Right lobe of liver (tissue), 6 donors: Measurements from ENCODE around the gene HCLS1. TPM values are rescaled to one million over a fixed set of nuclear protein-coding genes. Genes with fewer than 3 reads are reported as not detected.
"Not testable (repeated sequence)": the region's sequence is repeated elsewhere in the genome, so short reads cannot be mapped to it uniquely, and the experiment has no call there.

ENCODE experiments used
- ATAC-seq, 4 donors: fragments of 200-7000 bp; cut with Tn5 transposase; one replicate each; pipeline ENCODE4 v1.9.1; 2020; ENCODE audit warnings: mild to moderate bottlenecking in 4 of 4, moderate library complexity in 4 of 4
- DNase-seq, 3 donors: peaks; one replicate each; pipeline ENCODE4 v3.0.0-alpha.2; 2020
- H3K27ac ChIP-seq, 3 donors: fragments of 200-600 bp; one replicate each; pipeline ENCODE4 v1.8.0; 2022
- H3K27me3 ChIP-seq, 2 donors: fragments of 200-600 bp; one replicate each; pipeline ENCODE4 v1.8.0; 2022
- H3K36me3 ChIP-seq, 4 donors: fragments of 200-600 bp; sonication (generic) in 1 of 4; one replicate each; pipeline versions ENCODE4 v1.5.1 to v1.8.0; 2017 to 2022; ENCODE audit warnings: control low read depth in 1 of 4
- H3K4me1 ChIP-seq, 4 donors: fragments of 200-600 bp; sonication (generic) in 1 of 4; one replicate each; pipeline versions ENCODE4 v1.5.1 to v1.8.0; 2017 to 2022; ENCODE audit warnings: control low read depth in 1 of 4
- H3K4me3 ChIP-seq, 3 donors: fragments of 200-600 bp; one replicate each; pipeline ENCODE4 v1.8.0; 2022
- H3K9me3 ChIP-seq, 4 donors: fragments of 200-600 bp; sonication (generic) in 1 of 4; one replicate each; pipeline versions ENCODE4 v1.5.1 to v1.8.0; 2017 to 2022; ENCODE audit warnings: control low read depth in 1 of 4
- CTCF ChIP-seq, 4 donors: fragments of 200-600 bp in 3 of 4; fragments of 450-650 bp in 1 of 4; IDR thresholded peaks; one replicate each; pipeline versions ENCODE4 v1.5.1 to v1.8.0; 2016 to 2022; ENCODE audit warnings: antibody characterized with exemption in 4 of 4, mild to moderate bottlenecking in 2 of 4
- POLR2A ChIP-seq: fragments of 450-650 bp; IDR thresholded peaks from one replicate; pipeline ENCODE4 v1.6.1; 2017; ENCODE audit warnings: antibody characterized with exemption, mild to moderate bottlenecking
- WGBS: methylation state at CpG from one replicate; pipeline ENCODE4 v1.1.6; 2018; ENCODE audit warnings: low coverage, low lambda C conversion rate; ENCODE audit not compliant: insufficient coverage; ENCODE audit errors: missing lambda C conversion rate; 5-methylcytosine and 5-hydroxymethylcytosine counted together
- intact Hi-C, 2 donors: fragments of 100-400 bp; cut with DNase I; formaldehyde crosslinking; loops; one replicate each; pipeline versions ENCODE4 v1.11.2 to v1.14.1; 2022
- total RNA-seq, 6 experiments: library from RNA; depleted of rRNA in 2 of 6; stranded (reverse); fragments of >200 nt in 2 of 6; fragmentation: NEBNext Ultra II Directional in 3 of 6; extraction: Animal tissue kit (Norgen Biotek cat#: 25700) in 3 of 6; gene quantifications; one replicate each; pipeline versions ENCODE4 v1.1.0 to v1.2.4, GENCODE V29; 2016 to 2023
- donor health status: DM: no; HTN: yes; CAD: no.
- donor health status: DM: no; HTN: no; CAD: no.
- donor health status: DM: no; HTN: no; CAD: no.
- donor health status: DM: no; HTN: yes; CAD: no.
- donor health status: DM: no; HTN: yes; CAD: no.

The HCLS1 gene
- total RNA-seq, 6 experiments from 2014 or later = 13.7 to 20.4 (median 16.9) TPM

GRCh38 chr3:121692010-121692699 lies 31.5 kb upstream of the HCLS1 start:
- Histone ChIP-seq H3K27ac (no peak overlapping the region), H3K4me1 (no peaks in the 10 kb centered on the region), H3K4me3 (no peak overlapping the region), H3K9me3 (no peaks in the 10 kb centered on the region), H3K27me3 (no peaks in the 10 kb centered on the region), H3K36me3 (peaks cover 0 to 31% (median 9%) of the 10 kb centered on the region in 4 donors)
- intact Hi-C loops = no loop called here
- TF ChIP-seq CTCF (IDR thresholded peaks at IDR 0.05) (no peak), POLR2A (no peak)
- WGBS = 77% methylated on average over 2 of the region's 2 CpGs
- DNase-seq = no peak
- no peak for ATAC-seq

- Histone ChIP-seq H3K4me3 (no peak overlapping the region), H3K9me3 (no peaks in the 10 kb centered on the region), H3K27me3 (no peaks in the 10 kb centered on the region), H3K4me1 (no peaks in the 10 kb centered on the region), H3K27ac (no peak overlapping the region), H3K36me3 (peaks cover 0 to 28% (median 9%) of the 10 kb centered on the region in 4 donors)
- ATAC-seq (no peak), DNase-seq (no peak)
- 94% methylated on average over 2 of the region's 2 CpGs for WGBS
- TF ChIP-seq POLR2A (no peak), CTCF (IDR thresholded peaks at IDR 0.05) (no peak)
- intact Hi-C loops = no loop called here
Observed at GRCh38 chr3:121690777-121691405, 30.2 kb upstream of the HCLS1 start.

GRCh38 chr3:121688747-121689146 lies 28.0 kb upstream of the HCLS1 start:
- intact Hi-C loops, H3K27me3 ChIP-seq, H3K9me3 ChIP-seq, H3K27ac ChIP-seq, DNase-seq, ATAC-seq, H3K4me1 ChIP-seq, H3K4me3 ChIP-seq: not testable (repeated sequence)
- H3K36me3 ChIP-seq = peaks cover 0 to 31% (median 9%) of the 10 kb centered on the region in 4 donors
- WGBS = 89% methylated on average over 5 of the region's 31 CpGs

GRCh38 chr3:121681792-121682191 lies 21.1 kb upstream of the HCLS1 start:
- DNase-seq = no peak
- peaks cover 0 to 38% (median 18%) of the 10 kb centered on the region in 4 donors for H3K36me3 ChIP-seq
- ATAC-seq = no peak
- no peak overlapping the region for H3K4me3 ChIP-seq
- H3K4me1 ChIP-seq = no peaks in the 10 kb centered on the region
- no peaks in the 10 kb centered on the region for H3K27me3 ChIP-seq
- no peak for TF ChIP-seq POLR2A
- TF ChIP-seq CTCF (IDR thresholded peaks at IDR 0.05) = no peak
- WGBS = 83% methylated on average over 1 of the region's 1 CpG
- peaks cover 0 to 6% (median 0%) of the 10 kb centered on the region in 4 donors for H3K9me3 ChIP-seq
- intact Hi-C loops = no loop called here
- H3K27ac ChIP-seq = no peak overlapping the region

- no peak for TF ChIP-seq POLR2A
- TF ChIP-seq CTCF (IDR thresholded peaks at IDR 0.05) = no peak
- intact Hi-C loops = no loop called here
- DNase-seq = no peak
- no peak overlapping the region for H3K27ac ChIP-seq
- peaks cover 0 to 76% (median 33%) of the 10 kb centered on the region in 4 donors for H3K36me3 ChIP-seq
- no peak overlapping the region for H3K4me3 ChIP-seq
- H3K9me3 ChIP-seq = no peaks in the 10 kb centered on the region
- ATAC-seq = no peak
- 100% methylated on average over 2 of the region's 2 CpGs for WGBS
- no peaks in the 10 kb centered on the region for H3K4me1 ChIP-seq
- no peaks in the 10 kb centered on the region for H3K27me3 ChIP-seq
Observed at GRCh38 chr3:121677141-121677540, 16.4 kb upstream of the HCLS1 start.
